K562 (cell line): ENCODE measurements around the gene SLCO2B1. TPM values are rescaled to one million over a fixed set of nuclear protein-coding genes. Genes with fewer than 3 reads are reported as not detected.

Source experiments
- ATAC-seq: fragments of 200-7000 bp; cut with Tn5 transposase; 3 replicates; pipeline ENCODE4 v1.9.1; 2020; ENCODE audit warnings: moderate library complexity
- BruUV-seq: library from RNA; stranded (reverse); fragments of 400-500 nt; replicated peaks from 2 replicates; lab custom pipeline; 2021; lab: Mats Ljungman, UMichigan
- CTCF ChIA-PET: fragments of 300-600 bp; formaldehyde crosslinking; extraction: SDS; loops from one replicate; lab custom pipeline; 2021; ENCODE audit warnings: low intra/inter-chr PET ratio; lab: Yijun Ruan, JAX
- POLR2A ChIA-PET: fragments of 300-600, 350-650 bp; sonication (Branson Sonifier 250); formaldehyde crosslinking; extraction: SDS; loops from one replicate; lab custom pipeline; 2021; ENCODE audit warnings: antibody characterized with exemption, inconsistent platforms; lab: Yijun Ruan, JAX
- DNase-seq, 4 experiments: peaks; one replicate each; pipeline versions ENCODE4 v3.0.0 to v3.0.0-alpha.2; 2011 to 2018; ENCODE audit warnings: low spot score in 3 of 4, mixed read lengths in 3 of 4; ENCODE audit errors: extremely low read depth in 1 of 4
- FAIRE-seq: peaks from 2 replicates; lab custom pipeline; 2011; peaks lifted over from hg19 to GRCh38; lab: Jason Lieb, UNC
- H2AFZ ChIP-seq: 2 replicates; pipeline ENCODE4 v1.6.0; 2011; ENCODE audit warnings: low read depth, low read length, control low read depth, inconsistent platforms
- H3K27ac ChIP-seq: fragments of 200-600 bp; 3 replicates; pipeline ENCODE4 v1.8.0; 2011; ENCODE audit warnings: low read depth, mild to moderate bottlenecking, control low read depth, inconsistent platforms, low read length, moderate library complexity, mixed read lengths; ENCODE audit errors: extremely low read depth
- H3K27me3 ChIP-seq, 2 experiments: fragments of 300-600 bp in 1 of 2; 2 replicates in 1 of 2; 3 replicates in 1 of 2; pipeline versions ENCODE4 v1.6.0 to v1.8.0; 2011; ENCODE audit warnings: inconsistent platforms in 2 of 2, low read length in 2 of 2, mild to moderate bottlenecking in 1 of 2, mixed read lengths in 1 of 2, moderate library complexity in 1 of 2; ENCODE audit not compliant: control insufficient read depth in 2 of 2, insufficient read depth in 2 of 2
- H3K36me3 ChIP-seq: fragments of 300-600 bp; 3 replicates; pipeline ENCODE4 v1.8.0; 2011; ENCODE audit warnings: mild to moderate bottlenecking, low read length, inconsistent platforms; ENCODE audit not compliant: control insufficient read depth, insufficient read depth
- H3K4me1 ChIP-seq, 2 experiments: fragments of 200-600 bp in 1 of 2; replicated peaks in 1 of 2; 2 replicates in 1 of 2; 3 replicates in 1 of 2; pipeline versions ENCODE4 v1.5.1 to v1.8.0; 2011; ENCODE audit warnings: inconsistent platforms in 2 of 2, low read length in 2 of 2, mild to moderate bottlenecking in 1 of 2, mixed read lengths in 1 of 2, moderate library complexity in 1 of 2; ENCODE audit not compliant: control insufficient read depth in 2 of 2, insufficient read depth in 2 of 2
- H3K4me2 ChIP-seq: 2 replicates; pipeline ENCODE4 v1.6.1; 2011; ENCODE audit warnings: low read length, control low read depth, inconsistent platforms, mixed read lengths; ENCODE audit not compliant: insufficient read depth
- H3K4me3 ChIP-seq: fragments of 200-600 bp; sonication (generic), shearing (Covaris generic); 2 replicates; pipeline ENCODE4 v1.5.1; 2016; ENCODE audit warnings: control low read depth, inconsistent platforms
- H3K79me2 ChIP-seq: fragments of 200-600 bp; 3 replicates; pipeline ENCODE4 v1.8.0; 2011; ENCODE audit warnings: low read length, inconsistent platforms; ENCODE audit not compliant: control insufficient read depth, insufficient read depth
- H3K9ac ChIP-seq, 2 experiments: 2 replicates each; pipeline versions ENCODE4 v1.6.0 to v1.6.1; 2011; ENCODE audit warnings: low read depth in 2 of 2, low read length in 2 of 2, control low read depth in 1 of 2, inconsistent platforms in 1 of 2, mild to moderate bottlenecking in 1 of 2, mixed read lengths in 1 of 2; ENCODE audit not compliant: insufficient read depth in 1 of 2
- H3K9me1 ChIP-seq: one replicate; pipeline ENCODE4 v1.6.0; 2011; ENCODE audit warnings: inconsistent platforms, mild to moderate bottlenecking, low read length, moderate library complexity; ENCODE audit not compliant: control insufficient read depth, insufficient read depth
- H3K9me3 ChIP-seq: replicated peaks from 2 replicates; pipeline ENCODE4 v1.5.1; 2011; ENCODE audit warnings: low read depth, low read length, inconsistent platforms; ENCODE audit not compliant: control insufficient read depth, insufficient read depth
- H4K20me1 ChIP-seq: replicated peaks from 2 replicates; pipeline ENCODE4 v1.6.1; 2011; ENCODE audit warnings: low read length, inconsistent platforms, mixed read lengths; ENCODE audit not compliant: control insufficient read depth, insufficient read depth
- BHLHE40 ChIP-seq: IDR thresholded peaks from 2 replicates; pipeline ENCODE4 v1.6.1; 2011; ENCODE audit warnings: low read length, improper control_type of control experiment
- CAMTA2 ChIP-seq: fragments of 250-450 bp; sonication (Bioruptor Pico); conservative IDR thresholded peaks from 2 replicates; pipeline ENCODE4 v1.5.1; 2022
- MTA1 ChIP-seq: fragments of 450-650 bp; IDR thresholded peaks from 2 replicates; pipeline ENCODE4 v1.6.1; 2017; ENCODE audit warnings: borderline replicate concordance
- NONO ChIP-seq, 2 experiments: fragments of 200-400 bp in 1 of 2; fragments of 450-650 bp in 1 of 2; formaldehyde crosslinking in 1 of 2; IDR thresholded peaks; 2 replicates each; pipeline ENCODE4 v1.6.1; 2017; ENCODE audit warnings: low read depth in 2 of 2, mild to moderate bottlenecking in 2 of 2, moderate library complexity in 2 of 2, low read length in 1 of 2
- NR3C1 ChIP-seq: sonication (generic); formaldehyde crosslinking; IDR thresholded peaks from 2 replicates; pipeline ENCODE4 v1.8.1; 2022; ENCODE audit warnings: missing genetic modification reagents
- PPARD ChIP-seq: fragments of 250-450 bp; sonication (Bioruptor Pico); IDR thresholded peaks from 2 replicates; pipeline ENCODE4 v1.8.0; 2022; ENCODE audit warnings: inconsistent platforms, mild to moderate bottlenecking, moderate library complexity
- SMAD1 ChIP-seq: fragments of 150-350 bp; IDR thresholded peaks from 2 replicates; pipeline ENCODE4 v1.6.1; 2014; ENCODE audit warnings: low read length, low read depth; ENCODE audit not compliant: partially characterized antibody
- SRF ChIP-seq, 2 experiments: fragments of 250-450, 450-650 bp in 1 of 2; sonication (Bioruptor Pico) in 1 of 2; sonication (generic) in 1 of 2; formaldehyde crosslinking; IDR thresholded peaks; 2 replicates each; pipeline versions ENCODE4 v1.5.0 to v1.5.1; 2020 to 2022; ENCODE audit warnings: mild to moderate bottlenecking in 1 of 2, missing genetic modification reagents in 1 of 2
- SRSF9 ChIP-seq: fragments of 200-400 bp; formaldehyde crosslinking; IDR thresholded peaks from 2 replicates; pipeline ENCODE4 v1.6.1; 2017; ENCODE audit warnings: low read depth, low read length, borderline replicate concordance
- TCF3 ChIP-seq: sonication (generic); formaldehyde crosslinking; IDR thresholded peaks from 2 replicates; pipeline ENCODE4 v1.4.0; 2020; ENCODE audit warnings: mild to moderate bottlenecking, missing genetic modification reagents
- WGBS: fragments of 100-300 bp; shearing (Covaris generic); methylation state at CpG from one replicate; pipeline ENCODE4 v1.1.6; 2016; ENCODE audit warnings: low coverage, mixed read lengths; ENCODE audit not compliant: insufficient coverage; ENCODE audit errors: missing lambda C conversion rate; 5-methylcytosine and 5-hydroxymethylcytosine counted together
- in situ Hi-C: fragments of 300-500 bp; cut with MboI; formaldehyde crosslinking; loops from 4 replicates; pipeline ENCODE4 v1.15.0; 2018; ENCODE audit warnings: inconsistent platforms, mixed read lengths
- intact Hi-C: fragments of 100-400 bp; cut with micrococcal nuclease; formaldehyde crosslinking; loops from 2 replicates; pipeline ENCODE4 v1.14.2; 2022
- polyA plus RNA-seq, 8 experiments: library from polyadenylated mRNA; depleted of rRNA in 4 of 8; stranded (reverse) in 5 of 8; unstranded in 3 of 8; fragments of >200 nt; fragmentation: Nextera tagmentation in 2 of 8; fragmentation: Illumina TruSeq in 1 of 8; extraction: Ambion mirVana in 2 of 8; extraction: Trizol in 1 of 8; gene quantifications; 2 replicates each; pipeline versions ENCODE4 v1.2.1 to v1.2.3, GENCODE V29; 2011 to 2014; ENCODE audit warnings: inconsistent platforms in 1 of 8, missing spikeins in 1 of 8
- total RNA-seq, 7 experiments: library from RNA; depleted of rRNA in 6 of 7; stranded (reverse); fragments of >200 nt in 6 of 7; fragmentation: Illumina TruSeq in 2 of 7; extraction: Trizol in 2 of 7; gene quantifications; 2 replicates each; pipeline versions ENCODE4 v1.2.1 to v1.2.3, GENCODE V29; 2011 to 2021; ENCODE audit warnings: low replicate concordance in 1 of 7
- TF ChIP-seq, protein P1 (sequence below): sonication (generic); formaldehyde crosslinking; IDR thresholded peaks from 2 replicates; pipeline ENCODE4 v1.8.1; 2022; ENCODE audit warnings: missing genetic modification reagents
- TF ChIP-seq, protein P2 (sequence below): sonication (generic); formaldehyde crosslinking; IDR thresholded peaks from 2 replicates; pipeline ENCODE4 v1.8.1; 2023; ENCODE audit warnings: mild to moderate bottlenecking, missing genetic modification reagents, moderate library complexity
- TF ChIP-seq, protein P3 (sequence below): fragments of 450-650 bp; IDR thresholded peaks from 2 replicates; pipeline ENCODE4 v1.6.1; 2016; ENCODE audit warnings: antibody characterized with exemption
- TF ChIP-seq, protein P4 (sequence below): fragments of 250-450 bp; sonication (Bioruptor Pico); IDR thresholded peaks from 2 replicates; pipeline ENCODE4 v1.5.0; 2020; ENCODE audit warnings: mild to moderate bottlenecking, borderline replicate concordance
- TF ChIP-seq, protein P5 (sequence below): fragments of 250-450 bp; sonication (Bioruptor Pico); IDR thresholded peaks from 2 replicates; pipeline ENCODE4 v1.5.1; 2021; ENCODE audit warnings: mild to moderate bottlenecking

Gene SLCO2B1
- total and polyA plus RNA-seq, 9 of the 15 experiments (the other 6 are each of a cell fraction or from before 2014, with no cell fraction given): 0.70 to 14.7 (median 7.6) TPM

DNA sequence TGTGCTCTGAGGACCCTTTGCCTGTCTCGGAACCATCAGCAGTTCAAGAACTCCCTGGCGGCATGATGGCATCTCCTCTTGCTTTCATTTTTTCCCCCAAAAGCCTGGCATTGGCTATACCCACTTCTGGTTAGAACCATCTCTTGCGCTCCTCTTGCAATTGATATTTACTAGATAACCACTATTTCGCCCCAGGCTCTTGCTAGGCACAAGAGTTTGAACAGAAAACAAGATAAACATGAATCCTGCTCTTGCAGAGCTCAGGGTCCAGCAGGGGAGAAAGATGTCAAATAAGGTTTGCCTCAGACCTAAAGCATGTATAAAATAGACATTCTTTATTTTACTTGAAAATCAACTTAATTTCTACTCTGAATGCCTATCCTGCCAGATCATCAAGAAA, 33.1 kb downstream of the SLCO2B1 start:
- Histone ChIP-seq H3K4me3 (no peak overlapping the region), H2AFZ (no peak overlapping the region), H3K36me3 (no peaks in the 10 kb centered on the region), H3K4me1 (no peaks in the 10 kb centered on the region), H3K27ac (no peak overlapping the region), H3K9me1 (no peaks in the 10 kb centered on the region), H4K20me1 (no peaks in the 10 kb centered on the region), H3K79me2 (no peaks in the 10 kb centered on the region), H3K9me3 (no peaks in the 10 kb centered on the region), H3K9ac (no peak overlapping the region), H3K27me3 (no peaks in the 10 kb centered on the region; a peak in 1 of 5 replicates), H3K4me2 (no peak overlapping the region)
- BruUV-seq: no TSS peak
- ATAC-seq (no peak), FAIRE-seq (no peak), DNase-seq (no peak)
- in situ Hi-C loops: no loop called here
- ChIA-PET CTCF (no interaction called here), POLR2A (no interaction called here)
- intact Hi-C loops: no loop called here
- WGBS: 26% methylated on average over 4 of the region's 4 CpGs
- TF ChIP-seq, protein P1, sequence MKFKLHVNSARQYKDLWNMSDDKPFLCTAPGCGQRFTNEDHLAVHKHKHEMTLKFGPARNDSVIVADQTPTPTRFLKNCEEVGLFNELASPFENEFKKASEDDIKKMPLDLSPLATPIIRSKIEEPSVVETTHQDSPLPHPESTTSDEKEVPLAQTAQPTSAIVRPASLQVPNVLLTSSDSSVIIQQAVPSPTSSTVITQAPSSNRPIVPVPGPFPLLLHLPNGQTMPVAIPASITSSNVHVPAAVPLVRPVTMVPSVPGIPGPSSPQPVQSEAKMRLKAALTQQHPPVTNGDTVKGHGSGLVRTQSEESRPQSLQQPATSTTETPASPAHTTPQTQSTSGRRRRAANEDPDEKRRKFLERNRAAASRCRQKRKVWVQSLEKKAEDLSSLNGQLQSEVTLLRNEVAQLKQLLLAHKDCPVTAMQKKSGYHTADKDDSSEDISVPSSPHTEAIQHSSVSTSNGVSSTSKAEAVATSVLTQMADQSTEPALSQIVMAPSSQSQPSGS (CRISPR knock-in tag): no peak
- TF ChIP-seq, protein P2, sequence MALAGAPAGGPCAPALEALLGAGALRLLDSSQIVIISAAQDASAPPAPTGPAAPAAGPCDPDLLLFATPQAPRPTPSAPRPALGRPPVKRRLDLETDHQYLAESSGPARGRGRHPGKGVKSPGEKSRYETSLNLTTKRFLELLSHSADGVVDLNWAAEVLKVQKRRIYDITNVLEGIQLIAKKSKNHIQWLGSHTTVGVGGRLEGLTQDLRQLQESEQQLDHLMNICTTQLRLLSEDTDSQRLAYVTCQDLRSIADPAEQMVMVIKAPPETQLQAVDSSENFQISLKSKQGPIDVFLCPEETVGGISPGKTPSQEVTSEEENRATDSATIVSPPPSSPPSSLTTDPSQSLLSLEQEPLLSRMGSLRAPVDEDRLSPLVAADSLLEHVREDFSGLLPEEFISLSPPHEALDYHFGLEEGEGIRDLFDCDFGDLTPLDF (CRISPR knock-in tag): no peak
- TF ChIP-seq MTA1 (no peak), NR3C1 (CRISPR knock-in tag) (no peak), TCF3 (CRISPR knock-in tag) (no peak), SMAD1 (no peak), BHLHE40 (no peak), PPARD (no peak), SRF (CRISPR knock-in tag; IDR thresholded peaks at IDR 0.05) (no peak), CAMTA2 (no peak), SRSF9 (no peak), NONO (IDR thresholded peaks at IDR 0.05; ENCODE audit: low read depth in 2 of 2, low read length in 1 of 2) (no peak)
- TF ChIP-seq, protein P3, sequence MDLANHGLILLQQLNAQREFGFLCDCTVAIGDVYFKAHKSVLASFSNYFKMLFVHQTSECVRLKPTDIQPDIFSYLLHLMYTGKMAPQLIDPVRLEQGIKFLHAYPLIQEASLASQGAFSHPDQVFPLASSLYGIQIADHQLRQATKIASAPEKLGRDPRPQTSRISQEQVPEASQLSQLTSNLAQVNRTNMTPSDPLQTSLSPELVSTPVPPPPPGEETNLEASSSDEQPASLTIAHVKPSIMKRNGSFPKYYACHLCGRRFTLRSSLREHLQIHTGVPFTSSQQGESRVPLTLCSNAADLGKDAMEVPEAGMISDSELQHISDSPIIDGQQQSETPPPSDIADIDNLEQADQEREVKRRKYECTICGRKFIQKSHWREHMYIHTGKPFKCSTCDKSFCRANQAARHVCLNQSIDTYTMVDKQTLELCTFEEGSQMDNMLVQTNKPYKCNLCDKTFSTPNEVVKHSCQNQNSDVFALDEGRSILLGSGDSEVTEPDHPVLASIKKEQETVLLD: no peak
- TF ChIP-seq, protein P4, sequence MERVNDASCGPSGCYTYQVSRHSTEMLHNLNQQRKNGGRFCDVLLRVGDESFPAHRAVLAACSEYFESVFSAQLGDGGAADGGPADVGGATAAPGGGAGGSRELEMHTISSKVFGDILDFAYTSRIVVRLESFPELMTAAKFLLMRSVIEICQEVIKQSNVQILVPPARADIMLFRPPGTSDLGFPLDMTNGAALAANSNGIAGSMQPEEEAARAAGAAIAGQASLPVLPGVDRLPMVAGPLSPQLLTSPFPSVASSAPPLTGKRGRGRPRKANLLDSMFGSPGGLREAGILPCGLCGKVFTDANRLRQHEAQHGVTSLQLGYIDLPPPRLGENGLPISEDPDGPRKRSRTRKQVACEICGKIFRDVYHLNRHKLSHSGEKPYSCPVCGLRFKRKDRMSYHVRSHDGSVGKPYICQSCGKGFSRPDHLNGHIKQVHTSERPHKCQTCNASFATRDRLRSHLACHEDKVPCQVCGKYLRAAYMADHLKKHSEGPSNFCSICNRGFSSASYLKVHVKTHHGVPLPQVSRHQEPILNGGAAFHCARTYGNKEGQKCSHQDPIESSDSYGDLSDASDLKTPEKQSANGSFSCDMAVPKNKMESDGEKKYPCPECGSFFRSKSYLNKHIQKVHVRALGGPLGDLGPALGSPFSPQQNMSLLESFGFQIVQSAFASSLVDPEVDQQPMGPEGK (CRISPR knock-in tag): no peak
- TF ChIP-seq, protein P5, sequence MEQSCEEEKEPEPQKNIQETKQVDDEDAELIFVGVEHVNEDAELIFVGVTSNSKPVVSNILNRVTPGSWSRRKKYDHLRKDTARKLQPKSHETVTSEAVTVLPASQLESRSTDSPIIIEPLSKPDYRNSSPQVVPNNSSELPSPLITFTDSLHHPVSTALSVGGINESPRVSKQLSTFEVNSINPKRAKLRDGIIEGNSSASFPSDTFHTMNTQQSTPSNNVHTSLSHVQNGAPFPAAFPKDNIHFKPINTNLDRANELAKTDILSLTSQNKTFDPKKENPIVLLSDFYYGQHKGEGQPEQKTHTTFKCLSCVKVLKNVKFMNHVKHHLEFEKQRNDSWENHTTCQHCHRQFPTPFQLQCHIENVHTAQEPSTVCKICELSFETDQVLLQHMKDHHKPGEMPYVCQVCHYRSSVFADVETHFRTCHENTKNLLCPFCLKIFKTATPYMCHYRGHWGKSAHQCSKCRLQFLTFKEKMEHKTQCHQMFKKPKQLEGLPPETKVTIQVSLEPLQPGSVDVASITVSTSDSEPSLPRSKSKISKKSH (CRISPR knock-in tag): no peak
